OCI-LY3 (cell line): ENCODE data around the gene RPS17.

ENCODE experiments used
- H2AFZ ChIP-seq: fragments of 200-600, 300-600 bp; shearing (Covaris generic); 2 replicates; pipeline ENCODE4 v1.6.0; 2014; ENCODE audit warnings: antibody characterized with exemption, low read depth, low read length
- H3K27ac ChIP-seq: fragments of 200-600, 300-600 bp; sonication (generic); 2 replicates; pipeline ENCODE4 v1.5.1; 2014; ENCODE audit warnings: mild to moderate bottlenecking, low read length, moderate library complexity, mixed read lengths
- H3K27me3 ChIP-seq: fragments of 200-600, 300-600 bp; sonication (generic); 2 replicates; pipeline ENCODE4 v1.6.1; 2014; ENCODE audit warnings: low read depth, low read length, mixed read lengths
- H3K36me3 ChIP-seq: fragments of 200-600, 300-600 bp; sonication (generic); replicated peaks from 2 replicates; pipeline ENCODE3; 2014; ENCODE audit warnings: low read depth, low read length, mixed read lengths
- H3K4me1 ChIP-seq: fragments of 300-600, 200-600 bp; sonication (generic); 2 replicates; pipeline ENCODE4 v1.6.1; 2014; ENCODE audit warnings: low read length, mixed read lengths
- H3K4me2 ChIP-seq: fragments of 200-600, 300-600 bp; sonication (generic); 2 replicates; pipeline ENCODE4 v1.6.1; 2014; ENCODE audit warnings: low read length, mixed read lengths
- H3K4me3 ChIP-seq: fragments of 300-600, 200-600 bp; sonication (generic); 2 replicates; pipeline ENCODE4 v1.5.1; 2014; ENCODE audit warnings: antibody characterized with exemption, mild to moderate bottlenecking, low read length, moderate library complexity
- H3K79me2 ChIP-seq: fragments of 300-600, 200-600 bp; shearing (Covaris generic); 2 replicates; pipeline ENCODE4 v1.6.1; 2014; ENCODE audit warnings: mild to moderate bottlenecking, low read length, mixed read lengths
- H3K9ac ChIP-seq: fragments of 300-600, 200-600 bp; shearing (Covaris generic); 2 replicates; pipeline ENCODE4 v1.6.0; 2014; ENCODE audit warnings: mild to moderate bottlenecking, low read length, moderate library complexity
- H3K9me3 ChIP-seq: fragments of 200-600, 300-600 bp; shearing (Covaris generic); 2 replicates; pipeline ENCODE4 v1.6.1; 2014; ENCODE audit warnings: low read length, mixed read lengths; ENCODE audit not compliant: insufficient read depth
- H4K20me1 ChIP-seq: fragments of 200-600, 300-600 bp; sonication (generic); 2 replicates; pipeline ENCODE4 v1.6.1; 2016; ENCODE audit warnings: low read length, mixed read lengths; ENCODE audit not compliant: insufficient read depth
- CTCF ChIP-seq: fragments of 200-600, 300-600 bp; sonication (generic); IDR thresholded peaks from 2 replicates; pipeline ENCODE4 v1.5.1; 2014; ENCODE audit warnings: antibody characterized with exemption, low read length, low read depth
- EZH2phosphoT487 ChIP-seq: fragments of 200-600 bp; shearing (Covaris generic); IDR thresholded peaks from 2 replicates; pipeline ENCODE4 v1.6.1; 2018; ENCODE audit warnings: antibody characterized with exemption, mixed run types, low read depth

Gene RPS17

DNA sequence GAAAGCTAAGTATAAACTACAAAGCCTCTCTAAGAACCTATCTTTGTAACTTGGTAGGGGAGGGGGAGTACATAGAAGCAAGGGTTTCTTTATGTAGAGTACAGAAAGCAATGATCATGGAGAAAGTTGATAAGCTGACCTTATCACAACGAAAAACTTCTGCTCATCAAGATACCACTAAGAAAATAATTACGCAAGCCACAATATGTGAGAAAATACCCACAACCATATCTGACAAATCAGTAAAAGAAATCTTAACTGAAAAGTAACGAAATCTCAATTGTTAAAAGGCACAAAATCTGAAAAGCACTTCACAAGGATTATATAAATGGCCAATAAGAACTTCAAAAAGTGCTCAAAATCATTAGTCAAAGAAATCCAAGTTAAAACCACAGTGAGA, 35.1 kb upstream of the RPS17 start:
- Histone ChIP-seq H2AFZ (no peak overlapping the region), H3K27ac (no peak overlapping the region), H3K4me1 (no peaks in the 10 kb centered on the region), H3K36me3 (no peaks in the 10 kb centered on the region), H3K79me2 (no peaks in the 10 kb centered on the region), H3K9ac (no peak overlapping the region), H4K20me1 (no peaks in the 10 kb centered on the region), H3K9me3 (no peaks in the 10 kb centered on the region), H3K4me2 (no peak overlapping the region), H3K27me3 (peaks cover 21% of the 10 kb centered on the region), H3K4me3 (no peak overlapping the region)
- TF ChIP-seq EZH2phosphoT487: no peak
- TF ChIP-seq CTCF: no peak

DNA sequence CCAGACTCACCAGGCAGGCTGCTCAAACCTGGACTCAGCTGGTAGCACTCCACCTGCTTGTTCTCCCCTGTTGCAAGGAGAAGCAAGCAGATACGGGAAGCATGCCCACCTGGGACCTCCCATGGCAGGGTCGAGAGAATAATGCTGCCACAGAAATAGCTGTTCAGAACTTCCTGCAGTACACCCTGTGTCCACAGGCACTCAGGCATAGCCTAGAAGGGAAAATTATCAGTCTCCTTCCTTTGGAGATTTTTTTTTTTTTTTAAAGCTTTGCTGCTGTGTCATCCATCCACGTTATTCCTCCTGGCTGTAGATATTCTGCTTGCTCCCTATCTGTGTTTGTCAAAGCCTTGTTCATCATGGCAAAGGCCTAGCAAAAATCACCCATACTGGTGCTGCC, 32.7 kb upstream of the RPS17 start:
- Histone ChIP-seq H3K27ac (no peak overlapping the region), H3K4me3 (no peak overlapping the region), H3K27me3 (peaks cover 21% of the 10 kb centered on the region), H3K4me1 (no peaks in the 10 kb centered on the region), H3K9ac (no peak overlapping the region), H4K20me1 (no peaks in the 10 kb centered on the region), H3K36me3 (no peaks in the 10 kb centered on the region), H3K79me2 (no peaks in the 10 kb centered on the region), H3K4me2 (no peak overlapping the region), H3K9me3 (no peaks in the 10 kb centered on the region), H2AFZ (no peak overlapping the region)
- TF ChIP-seq EZH2phosphoT487: no peak
- no peak for TF ChIP-seq CTCF

DNA sequence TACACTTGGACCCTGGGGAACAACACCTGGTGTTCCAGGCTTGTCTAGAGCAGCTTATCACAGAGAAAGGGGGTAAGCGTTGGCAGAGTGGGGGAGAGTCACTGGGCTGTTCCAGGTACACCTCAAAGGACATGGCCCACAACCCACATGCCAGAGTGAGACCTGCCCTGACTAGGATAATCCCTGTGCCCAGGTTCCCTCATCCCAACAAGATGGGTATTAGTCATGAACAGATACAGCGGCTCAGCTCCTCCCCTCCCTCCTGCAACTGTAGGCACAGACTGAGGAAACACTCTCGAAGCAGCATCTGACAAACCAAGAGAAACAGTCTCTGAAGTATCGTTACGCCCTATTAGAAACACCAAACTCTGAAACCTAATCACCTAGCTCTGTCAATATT, 32.1 kb upstream of the RPS17 start:
- H3K36me3 ChIP-seq: no peaks in the 10 kb centered on the region
- H3K79me2 ChIP-seq: no peaks in the 10 kb centered on the region
- no peaks in the 10 kb centered on the region for H4K20me1 ChIP-seq
- no peak overlapping the region for H2AFZ ChIP-seq
- peaks cover 21% of the 10 kb centered on the region for H3K27me3 ChIP-seq
- H3K4me1 ChIP-seq: no peaks in the 10 kb centered on the region
- no peak for TF ChIP-seq CTCF
- H3K4me3 ChIP-seq: no peak overlapping the region
- no peaks in the 10 kb centered on the region for H3K9me3 ChIP-seq
- H3K4me2 ChIP-seq: no peak overlapping the region
- H3K27ac ChIP-seq: no peak overlapping the region
- H3K9ac ChIP-seq: no peak overlapping the region

GRCh38 chr15:82571722-82572222, 31.5 kb upstream of the RPS17 start:
- H3K27ac ChIP-seq: no peak overlapping the region
- H3K4me2 ChIP-seq: no peak overlapping the region
- no peak overlapping the region for H3K4me3 ChIP-seq
- no peaks in the 10 kb centered on the region for H3K36me3 ChIP-seq
- H3K9me3 ChIP-seq: no peaks in the 10 kb centered on the region
- no peaks in the 10 kb centered on the region for H3K79me2 ChIP-seq
- H3K9ac ChIP-seq: no peak overlapping the region
- TF ChIP-seq CTCF (no peak), EZH2phosphoT487 (no peak)
- H2AFZ ChIP-seq: no peak overlapping the region
- H3K27me3 ChIP-seq: peaks cover 21% of the 10 kb centered on the region
- H4K20me1 ChIP-seq: no peaks in the 10 kb centered on the region
- no peaks in the 10 kb centered on the region for H3K4me1 ChIP-seq
